Measurements from ENCODE around the gene SLC24A4. TPM values are rescaled to one million over a fixed set of nuclear protein-coding genes. Genes with fewer than 3 reads are reported as not detected.

Gene SLC24A4
- total RNA-seq, 4 donors from 2014 or later = 6.9 to 15.1 (median 8.3) TPM

DNA sequence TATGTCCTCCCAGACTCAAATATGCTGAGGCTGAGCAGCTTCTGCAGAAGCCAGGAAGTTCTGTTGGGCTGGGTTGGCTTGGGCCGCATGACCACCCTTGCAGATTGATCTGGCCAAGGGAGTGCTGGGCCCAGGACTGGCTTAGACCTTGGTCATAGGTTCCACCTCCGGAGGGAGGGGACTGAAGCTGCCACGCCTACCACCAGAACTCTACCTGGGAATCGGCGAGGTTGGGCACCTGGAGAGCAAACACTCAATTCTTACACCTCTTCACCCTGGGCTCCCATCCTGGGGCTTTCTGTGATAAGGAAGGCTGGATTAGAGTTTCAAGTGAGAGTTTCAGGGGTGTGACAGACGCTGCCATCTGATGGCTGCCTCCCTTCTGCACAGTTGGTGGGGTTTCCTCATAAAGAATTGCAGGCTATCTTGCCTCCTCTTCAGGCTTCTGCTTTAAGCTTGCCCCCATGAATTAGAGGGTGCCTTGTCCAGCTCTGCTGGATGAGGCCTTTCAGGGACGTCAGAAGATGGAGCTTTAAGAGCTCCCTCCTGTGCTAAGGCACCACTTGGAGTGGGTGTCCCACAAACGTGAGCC, 5.8 kb downstream of the SLC24A4 start:
- Histone ChIP-seq H3K27me3 (peaks cover 0 to 16% of the 10 kb centered on the region in 2 donors), H3K27ac (no peak overlapping the region), H3K9me3 (no peaks in the 10 kb centered on the region), H3K4me3 (no peak overlapping the region), H3K36me3 (no peaks in the 10 kb centered on the region), H3K4me1 (peaks cover 0 to 7% (median 5%) of the 10 kb centered on the region in 4 donors)
- WGBS, 2 donors = 78 to 84% methylated on average over 8 of the region's 8 CpGs
- no peak for TF ChIP-seq POLR2A (IDR thresholded peaks at IDR 0.05)
- TF ChIP-seq, protein P1, sequence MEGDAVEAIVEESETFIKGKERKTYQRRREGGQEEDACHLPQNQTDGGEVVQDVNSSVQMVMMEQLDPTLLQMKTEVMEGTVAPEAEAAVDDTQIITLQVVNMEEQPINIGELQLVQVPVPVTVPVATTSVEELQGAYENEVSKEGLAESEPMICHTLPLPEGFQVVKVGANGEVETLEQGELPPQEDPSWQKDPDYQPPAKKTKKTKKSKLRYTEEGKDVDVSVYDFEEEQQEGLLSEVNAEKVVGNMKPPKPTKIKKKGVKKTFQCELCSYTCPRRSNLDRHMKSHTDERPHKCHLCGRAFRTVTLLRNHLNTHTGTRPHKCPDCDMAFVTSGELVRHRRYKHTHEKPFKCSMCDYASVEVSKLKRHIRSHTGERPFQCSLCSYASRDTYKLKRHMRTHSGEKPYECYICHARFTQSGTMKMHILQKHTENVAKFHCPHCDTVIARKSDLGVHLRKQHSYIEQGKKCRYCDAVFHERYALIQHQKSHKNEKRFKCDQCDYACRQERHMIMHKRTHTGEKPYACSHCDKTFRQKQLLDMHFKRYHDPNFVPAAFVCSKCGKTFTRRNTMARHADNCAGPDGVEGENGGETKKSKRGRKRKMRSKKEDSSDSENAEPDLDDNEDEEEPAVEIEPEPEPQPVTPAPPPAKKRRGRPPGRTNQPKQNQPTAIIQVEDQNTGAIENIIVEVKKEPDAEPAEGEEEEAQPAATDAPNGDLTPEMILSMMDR (IDR thresholded peaks at IDR 0.05) = no peak
- TF ChIP-seq EP300 (IDR thresholded peaks at IDR 0.05) = no peak
- DNase-seq (ENCODE audit: low spot score in 2 of 2) = no peak

DNA sequence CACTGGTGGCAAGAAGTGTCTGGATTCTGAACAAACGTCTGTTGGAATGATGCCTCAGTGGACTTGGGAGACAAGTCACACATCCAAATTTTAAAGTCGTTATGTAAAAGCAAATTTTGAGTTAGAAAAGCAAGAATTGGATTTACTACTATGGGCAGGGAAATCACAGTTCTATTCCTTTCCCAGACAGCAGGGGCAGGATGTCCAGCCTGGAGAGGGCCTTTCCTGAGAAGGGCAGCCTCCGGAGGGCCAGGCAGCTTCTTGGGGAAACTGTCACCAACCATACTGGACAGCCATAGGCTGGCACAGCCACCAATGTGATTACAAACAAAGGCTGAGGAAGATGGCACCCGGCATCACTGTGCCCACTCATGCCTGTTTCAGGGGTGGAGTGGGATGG, 11.1 kb downstream of the SLC24A4 start:
- TF ChIP-seq EP300 (IDR thresholded peaks at IDR 0.05) (no peak), POLR2A (IDR thresholded peaks at IDR 0.05) (no peak)
- TF ChIP-seq, protein P1 (IDR thresholded peaks at IDR 0.05) = no peak
- 82 to 88% methylated on average over 4 of the region's 4 CpGs for WGBS, 2 donors

GRCh38 chr14:92336363-92336762, 13.4 kb downstream of the SLC24A4 start:
- Histone ChIP-seq H3K4me3 (no peak overlapping the region), H3K27me3 (no peaks in the 10 kb centered on the region), H3K9me3 (no peaks in the 10 kb centered on the region), H3K4me1 (no peaks in the 10 kb centered on the region), H3K36me3 (no peaks in the 10 kb centered on the region), H3K27ac (no peak overlapping the region)
- 72 to 76% methylated on average over 6 of the region's 6 CpGs for WGBS, 2 donors
- DNase-seq (ENCODE audit: low spot score in 2 of 2) = no peak
- TF ChIP-seq, protein P1 (IDR thresholded peaks at IDR 0.05) = no peak
- no peak for TF ChIP-seq EP300 (IDR thresholded peaks at IDR 0.05)

More for the DNA sequence above, 11.1 kb downstream of the SLC24A4 start:
- H3K36me3 ChIP-seq = no peaks in the 10 kb centered on the region
- H3K4me1 ChIP-seq = no peaks in the 10 kb centered on the region
- H3K9me3 ChIP-seq = no peaks in the 10 kb centered on the region
- DNase-seq (ENCODE audit: low spot score in 2 of 2) = no peak
- H3K4me3 ChIP-seq = no peak overlapping the region
- no peaks in the 10 kb centered on the region for H3K27me3 ChIP-seq
- H3K27ac ChIP-seq = no peak overlapping the region

GRCh38 chr14:92339426-92339825, 16.5 kb downstream of the SLC24A4 start:
- H3K4me1 ChIP-seq = no peaks in the 10 kb centered on the region
- 87 to 88% methylated on average over 12 of the region's 12 CpGs for whole genome bisulfite sequencing, 2 donors
- no peaks in the 10 kb centered on the region for H3K36me3 ChIP-seq
- TF ChIP-seq, protein P1 (IDR thresholded peaks at IDR 0.05) = no peak
- no peak for TF ChIP-seq EP300 (IDR thresholded peaks at IDR 0.05)
- TF ChIP-seq POLR2A (IDR thresholded peaks at IDR 0.05) = no peak
- H3K27me3 ChIP-seq = no peaks in the 10 kb centered on the region
- H3K27ac ChIP-seq = no peak overlapping the region
- peaks cover 0 to 4% (median 0%) of the 10 kb centered on the region in 4 donors for H3K9me3 ChIP-seq
- DNase-seq (ENCODE audit: low spot score in 2 of 2) = no peak
- H3K4me3 ChIP-seq = no peak overlapping the region

- 66 to 73% methylated on average over 5 of the region's 5 CpGs for WGBS, 2 donors
- Histone ChIP-seq H3K4me3 (no peak overlapping the region), H3K4me1 (no peaks in the 10 kb centered on the region), H3K9me3 (peaks cover 0 to 4% (median 0%) of the 10 kb centered on the region in 4 donors), H3K36me3 (no peaks in the 10 kb centered on the region), H3K27me3 (no peaks in the 10 kb centered on the region), H3K27ac (no peak overlapping the region)
- no peak for DNase-seq (ENCODE audit: low spot score in 2 of 2)
- TF ChIP-seq POLR2A (IDR thresholded peaks at IDR 0.05) = no peak
- TF ChIP-seq, protein P1 (IDR thresholded peaks at IDR 0.05) = no peak
- TF ChIP-seq EP300 (IDR thresholded peaks at IDR 0.05) = no peak
Observed at GRCh38 chr14:92340071-92340470, 17.1 kb downstream of the SLC24A4 start.
